Ramos (cell line): ENCODE results near the gene GHITM.
"Not testable (repeated sequence)": the region's sequence is repeated elsewhere in the genome, so short reads cannot be mapped to it uniquely, and the experiment has no call there.

Experiments
- in situ Hi-C: fragments of 300-500 bp; cut with MboI; formaldehyde crosslinking; loops from one replicate; pipeline ENCODE4 v1.14.3; 2022; ENCODE audit warnings: low sequenced_read_pairs; ENCODE audit not compliant: unreplicated experiment

GHITM gene

GRCh38 chr10:84172467-84173356 is 33.4 kb downstream of the GHITM start:
- in situ Hi-C loops, result no loop called here

- in situ Hi-C loops, result no loop called here
These were observed 34.2 kb downstream of the GHITM start, which contains the start of gene GPR15LG for GRCh38 chr10:84173501-84173929. Gene GPR15LG (plus strand): TSS chr10:84173801. CDS start chr10:84173852, 51 bp downstream.

- in situ Hi-C loops, result no loop called here
These were observed 36.1 kb downstream of the GHITM start for GRCh38 chr10:84175436-84175835.

GRCh38 chr10:84176351-84176750 is 37.0 kb downstream of the GHITM start:
- in situ Hi-C loops, result no loop called here

GRCh38 chr10:84176836-84177474 is 37.6 kb downstream of the GHITM start:
- in situ Hi-C loops, result no loop called here

GRCh38 chr10:84177541-84178141 is 38.3 kb downstream of the GHITM start:
- in situ Hi-C loops, result no loop called here

GRCh38 chr10:84178160-84178609 is 38.9 kb downstream of the GHITM start:
- in situ Hi-C loops, result no loop called here

GRCh38 chr10:84179059-84179710 is 39.9 kb downstream of the GHITM start:
- in situ Hi-C loops, result no loop called here

GRCh38 chr10:84180386-84180785 is 41.1 kb downstream of the GHITM start:
- in situ Hi-C loops, result not testable (repeated sequence)

GRCh38 chr10:84181631-84182030 is 42.3 kb downstream of the GHITM start:
- in situ Hi-C loops, result no loop called here

- in situ Hi-C loops, result no loop called here
These were observed 45.2 kb downstream of the GHITM start for GRCh38 chr10:84184517-84184916.

- in situ Hi-C loops, result no loop called here
These were observed 46.3 kb downstream of the GHITM start for GRCh38 chr10:84185526-84186175.

GRCh38 chr10:84188815-84189214 is 49.5 kb downstream of the GHITM start:
- in situ Hi-C loops, result no loop called here

- in situ Hi-C loops, result no loop called here
These were observed 51.3 kb downstream of the GHITM start for GRCh38 chr10:84190621-84191020.

- in situ Hi-C loops, result no loop called here
These were observed 51.8 kb downstream of the GHITM start for GRCh38 chr10:84191106-84191505.

- in situ Hi-C loops, result no loop called here
These were observed 54.0 kb downstream of the GHITM start for GRCh38 chr10:84193327-84193726.

- in situ Hi-C loops, result no loop called here
These were observed 54.6 kb downstream of the GHITM start for GRCh38 chr10:84193846-84194423.

- in situ Hi-C loops, result no loop called here
These were observed 55.2 kb downstream of the GHITM start, which contains the start of gene CDHR1 for GRCh38 chr10:84194424-84195043. Gene CDHR1 (plus strand): TSS chr10:84194537. CDS start chr10:84194761, 224 bp downstream.
